Gastroesophageal sphincter (tissue), 4 donors: ENCODE measurements around the gene RPL28. TPM values are rescaled to one million over a fixed set of nuclear protein-coding genes. Genes with fewer than 3 reads are reported as not detected.
A peak's percentile ranks its signal among the peaks of the same experiment; 100 is the strongest.

Experiments
- ATAC-seq: fragments of 150-250 bp; one replicate; pipeline ENCODE4 v1.9.1; 2016; ENCODE audit warnings: mild to moderate bottlenecking, moderate library complexity
- H3K27ac ChIP-seq, 4 donors: fragments of 200-600 bp; sonication (generic) in 3 of 4; 1 replicate in 3 of 4; 2 replicates in 1 of 4; pipeline ENCODE4 v1.5.1; 2016 to 2019
- H3K27me3 ChIP-seq: fragments of 200-600 bp; sonication (generic); one replicate; pipeline ENCODE4 v1.5.1; 2019
- H3K36me3 ChIP-seq, 2 donors: fragments of 200-600 bp; sonication (generic); one replicate each; pipeline ENCODE4 v1.5.1; 2019; ENCODE audit warnings: control low read depth in 1 of 2
- H3K4me1 ChIP-seq, 3 donors: fragments of 200-600 bp; sonication (generic); 1 replicate in 2 of 3; 2 replicates in 1 of 3; pipeline ENCODE4 v1.5.1; 2016 to 2019; ENCODE audit warnings: control low read depth in 2 of 3
- H3K4me3 ChIP-seq, 2 donors: fragments of 200-600 bp; sonication (generic); one replicate each; pipeline ENCODE4 v1.5.1; 2019; ENCODE audit warnings: mild to moderate bottlenecking in 1 of 2, moderate library complexity in 1 of 2
- H3K9me3 ChIP-seq, 3 donors: fragments of 200-600 bp; sonication (generic); one replicate each; pipeline ENCODE4 v1.5.1; 2017 to 2019; ENCODE audit warnings: control low read depth in 2 of 3
- CTCF ChIP-seq, 4 experiments: fragments of 200-600 bp in 2 of 4; fragments of 450-650 bp in 2 of 4; sonication (generic) in 1 of 4; IDR thresholded peaks; one replicate each; pipeline ENCODE4 v1.5.1; 2017 to 2019; ENCODE audit warnings: antibody characterized with exemption in 4 of 4, mild to moderate bottlenecking in 2 of 4, moderate library complexity in 2 of 4
- EP300 ChIP-seq: sonication (generic); formaldehyde crosslinking; IDR thresholded peaks from one replicate; pipeline ENCODE4 v1.6.1; 2017; ENCODE audit warnings: antibody characterized with exemption, mild to moderate bottlenecking
- POLR2A ChIP-seq, 2 donors: fragments of 450-650 bp; IDR thresholded peaks; one replicate each; pipeline ENCODE4 v1.6.1; 2017; ENCODE audit warnings: antibody characterized with exemption in 2 of 2, mild to moderate bottlenecking in 2 of 2, moderate library complexity in 1 of 2
- POLR2AphosphoS5 ChIP-seq: sonication (generic); formaldehyde crosslinking; IDR thresholded peaks from one replicate; pipeline ENCODE4 v1.6.1; 2017; ENCODE audit warnings: antibody characterized with exemption
- WGBS, 2 donors: methylation state at CpG; one replicate each; pipeline ENCODE4 v1.1.5; 2018; ENCODE audit warnings: low coverage in 1 of 2; 5-methylcytosine and 5-hydroxymethylcytosine counted together
- total RNA-seq, 4 donors: library from RNA; depleted of rRNA; stranded (reverse); fragments of >200 nt; gene quantifications; one replicate each; pipeline ENCODE4 v1.1.0, GENCODE V29; 2016

The RPL28 gene
- total RNA-seq, 4 donors from 2014 or later: 174 to 282 (median 271) TPM

- Histone ChIP-seq H3K27me3 (peaks cover 13% of the 10 kb centered on the region), H3K27ac (peak overlapping the region in 2 of 4 donors; percentile 37 to 62), H3K36me3 (peaks cover 0 to 53% of the 10 kb centered on the region in 2 donors), H3K4me3 (no peak overlapping the region), H3K9me3 (no peaks in the 10 kb centered on the region), H3K4me1 (peaks cover 0 to 45% (median 15%) of the 10 kb centered on the region in 3 donors)
- no peak for ATAC-seq
- TF ChIP-seq POLR2AphosphoS5 (no peak), POLR2A (IDR thresholded peaks at IDR 0.05) (no peak)
- 70 to 82% methylated on average over 5 to 16 of the region's 22 CpGs for WGBS, 2 donors
Observed at GRCh38 chr19:55345101-55345817, 40.5 kb upstream of the RPL28 start.

- Histone ChIP-seq H3K4me3 (no peak overlapping the region), H3K27me3 (peaks cover 21% of the 10 kb centered on the region), H3K4me1 (peaks cover 0 to 37% (median 7%) of the 10 kb centered on the region in 3 donors), H3K36me3 (peaks cover 0 to 53% of the 10 kb centered on the region in 2 donors), H3K27ac (peak overlapping the region in 2 of 4 donors; percentile 37 to 62), H3K9me3 (no peaks in the 10 kb centered on the region)
- 81 to 83% methylated on average over 2 to 11 of the region's 43 CpGs for WGBS, 2 donors
- peak; percentile 54 for ATAC-seq
- TF ChIP-seq EP300: no peak
Observed at GRCh38 chr19:55345818-55346724, 39.7 kb upstream of the RPL28 start.

GRCh38 chr19:55346725-55347441 lies 38.8 kb upstream of the RPL28 start:
- peak overlapping the region in 1 of 4 donors; percentile 62 for H3K27ac ChIP-seq
- peaks cover 0 to 29% (median 0%) of the 10 kb centered on the region in 3 donors for H3K4me1 ChIP-seq
- TF ChIP-seq POLR2A (IDR thresholded peaks at IDR 0.05): no peak
- TF ChIP-seq CTCF (IDR thresholded peaks at IDR 0.05): no peak
- TF ChIP-seq POLR2AphosphoS5: no peak
- no peak for TF ChIP-seq EP300
- peak; percentile 39 for ATAC-seq
- peaks cover 29% of the 10 kb centered on the region for H3K27me3 ChIP-seq
- WGBS, 2 donors: no CpG with 5 or more reads among the region's 41 CpGs
- H3K9me3 ChIP-seq: no peaks in the 10 kb centered on the region
- H3K36me3 ChIP-seq: peaks cover 0 to 52% of the 10 kb centered on the region in 2 donors
- H3K4me3 ChIP-seq: no peak overlapping the region

DNA sequence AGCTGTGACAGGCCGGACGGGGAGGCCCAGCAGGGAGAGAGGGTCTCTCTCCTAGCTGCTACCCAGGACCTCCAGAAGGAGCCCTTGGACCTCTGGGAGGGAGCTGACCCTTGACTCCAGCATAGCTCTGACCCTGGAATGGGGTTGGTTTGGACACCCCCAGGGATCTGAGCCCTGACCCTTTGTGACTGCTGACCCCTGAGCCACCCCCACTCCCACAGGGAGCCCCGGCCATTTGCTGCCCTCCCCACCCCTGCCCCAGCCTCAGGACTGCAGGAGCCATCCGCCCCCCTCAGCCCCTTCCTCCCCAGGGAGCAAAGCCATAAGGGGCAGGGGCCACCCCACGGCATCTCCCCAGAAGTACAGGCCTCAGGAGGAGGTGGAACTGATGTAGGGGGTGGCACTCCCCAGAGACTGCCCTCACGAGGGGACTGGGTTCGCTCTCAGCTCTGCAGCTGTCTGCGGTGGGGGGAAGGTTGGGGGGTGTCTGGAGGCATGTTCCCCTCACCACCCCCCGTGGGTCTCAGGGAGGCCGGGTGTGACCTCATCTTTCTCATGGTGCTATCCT lies 38.2 kb upstream of the RPL28 start:
- peak overlapping the region in 1 of 4 donors; percentile 62 for H3K27ac ChIP-seq
- H3K9me3 ChIP-seq: no peaks in the 10 kb centered on the region
- H3K4me3 ChIP-seq: no peak overlapping the region
- peaks cover 36% of the 10 kb centered on the region for H3K27me3 ChIP-seq
- H3K36me3 ChIP-seq: peaks cover 0 to 45% of the 10 kb centered on the region in 2 donors
- peaks cover 0 to 26% (median 0%) of the 10 kb centered on the region in 3 donors for H3K4me1 ChIP-seq
- no CpG with 5 or more reads among the region's 10 CpGs for WGBS, 2 donors
- TF ChIP-seq CTCF (IDR thresholded peaks at IDR 0.05): no peak
- no peak for TF ChIP-seq EP300
- no peak for TF ChIP-seq POLR2AphosphoS5
- no peak for TF ChIP-seq POLR2A (IDR thresholded peaks at IDR 0.05)
- no peak for ATAC-seq

DNA sequence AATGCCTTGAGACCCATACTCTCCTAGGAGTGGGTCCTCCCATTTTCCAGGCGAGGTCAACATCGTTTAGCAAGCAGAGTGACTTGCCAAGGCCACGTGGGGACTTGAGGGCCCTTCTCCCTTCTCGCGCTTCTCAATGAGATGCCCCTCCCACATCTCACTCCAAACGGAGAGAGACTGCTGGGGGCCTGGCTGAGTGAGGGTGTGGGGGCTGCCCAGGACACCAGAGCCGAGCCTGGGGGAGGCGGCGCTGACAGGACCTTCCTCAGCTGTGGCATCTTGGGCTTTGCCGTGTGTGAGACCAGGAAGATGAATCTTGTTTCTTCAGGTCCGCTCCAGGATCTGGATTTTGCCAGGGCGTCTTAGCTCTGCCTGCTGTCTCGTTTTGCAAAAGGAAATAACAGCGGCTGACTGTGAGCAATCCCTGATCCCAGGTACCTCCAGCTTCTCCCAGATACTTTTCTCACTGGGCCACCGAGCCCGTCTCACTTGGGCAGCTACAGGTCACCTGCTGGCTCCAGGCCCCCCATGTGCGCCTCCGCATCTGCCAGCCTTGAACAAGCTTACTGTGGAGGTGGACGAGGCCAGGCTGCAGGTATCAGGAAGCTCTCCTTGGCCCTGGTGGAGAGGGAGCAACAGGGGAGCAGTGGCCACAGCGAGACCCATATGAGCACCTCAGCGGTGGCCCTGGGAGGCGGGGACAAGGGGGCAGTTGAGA lies 37.3 kb upstream of the RPL28 start:
- WGBS, 2 donors: 62 to 93% methylated on average over 3 to 7 of the region's 22 CpGs

More for the DNA sequence above, 37.3 kb upstream of the RPL28 start:
- H3K4me1 ChIP-seq: peaks cover 0 to 34% (median 5%) of the 10 kb centered on the region in 3 donors
- ATAC-seq: no peak
- peaks cover 0 to 36% of the 10 kb centered on the region in 2 donors for H3K36me3 ChIP-seq
- H3K27me3 ChIP-seq: peaks cover 45% of the 10 kb centered on the region
- H3K27ac ChIP-seq: no peak overlapping the region
- no peak for TF ChIP-seq CTCF (IDR thresholded peaks at IDR 0.05)
- TF ChIP-seq POLR2AphosphoS5: no peak
- TF ChIP-seq EP300: no peak
- no peak for TF ChIP-seq POLR2A (IDR thresholded peaks at IDR 0.05)
- no peaks in the 10 kb centered on the region for H3K9me3 ChIP-seq
- H3K4me3 ChIP-seq: no peak overlapping the region
